Forelimb muscle (tissue), 1 donor: ENCODE results near the gene PKN3. TPM values are rescaled to one million over a fixed set of nuclear protein-coding genes. Genes with fewer than 3 reads are reported as not detected.
"Not testable (repeated sequence)": the region's sequence is repeated elsewhere in the genome, so short reads cannot be mapped to it uniquely, and the experiment has no call there.

Experiments
- DNase-seq: peaks from one replicate; pipeline ENCODE4 v3.0.0-alpha.2; 2013; ENCODE audit warnings: low read depth
- polyA plus RNA-seq: library from polyadenylated mRNA; unstranded; fragments of 120-200 nt; gene quantifications from one replicate; pipeline ENCODE4 v1.2.1, GENCODE V29; 2013; ENCODE audit not compliant: insufficient read length

PKN3 gene
- polyA plus RNA-seq: 8.9 TPM

GRCh38 chr9:128702445-128702948 is at the start of gene PKN3:
Gene PKN3, plus strand, starts transcription at chr9:128702503. Its CDS starts 413 bp downstream, at chr9:128702916.
- DNase-seq: no peak

- no peak for DNase-seq
Observed at GRCh38 chr9:128653908-128654307, 48.4 kb upstream of the PKN3 start.

- DNase-seq: no peak
Observed at GRCh38 chr9:128654481-128654880, 47.8 kb upstream of the PKN3 start.

- peak; percentile 86 for DNase-seq
Observed at GRCh38 chr9:128656416-128657343, 45.6 kb upstream of the PKN3 start, which contains the start of gene DYNC2I2. Gene DYNC2I2, minus strand, starts transcription at chr9:128656847. Its CDS starts 121 bp downstream, at chr9:128656726.

GRCh38 chr9:128657344-128657704 is 45.0 kb upstream of the PKN3 start:
- no peak for DNase-seq

- DNase-seq: no peak
Observed at GRCh38 chr9:128657796-128658195, 44.5 kb upstream of the PKN3 start.

- DNase-seq: not testable (repeated sequence)
Observed at GRCh38 chr9:128666481-128666941, 35.8 kb upstream of the PKN3 start.

- no peak for DNase-seq
Observed at GRCh38 chr9:128669786-128670185, 32.5 kb upstream of the PKN3 start.

GRCh38 chr9:128675382-128675781 is 26.9 kb upstream of the PKN3 start:
- DNase-seq: no peak

- DNase-seq: no peak
Observed at GRCh38 chr9:128677794-128678193, 24.5 kb upstream of the PKN3 start.

GRCh38 chr9:128683340-128684064 is 18.8 kb upstream of the PKN3 start:
- no peak for DNase-seq

GRCh38 chr9:128684065-128684324 is 18.3 kb upstream of the PKN3 start:
- DNase-seq: no peak

GRCh38 chr9:128684325-128685199 is 17.7 kb upstream of the PKN3 start:
- DNase-seq: peak; percentile 60

- DNase-seq: no peak
Observed at GRCh38 chr9:128685636-128686489, 16.4 kb upstream of the PKN3 start.

- DNase-seq: no peak
Observed at GRCh38 chr9:128687453-128687852, 14.8 kb upstream of the PKN3 start.

- DNase-seq: peak; percentile 84
Observed at GRCh38 chr9:128688501-128689292, 13.6 kb upstream of the PKN3 start, which contains the start of gene SET. Gene SET, plus strand, starts transcription at chr9:128689222. Its CDS starts 361 bp downstream, at chr9:128689583.

GRCh38 chr9:128689293-128689774 is 13.0 kb upstream of the PKN3 start:
- no peak for DNase-seq

GRCh38 chr9:128689820-128690683 is 12.3 kb upstream of the PKN3 start:
- DNase-seq: no peak

GRCh38 chr9:128690684-128691034 is 11.6 kb upstream of the PKN3 start:
- no peak for DNase-seq
